Endothelial cell of umbilical vein (primary cell): Measurements from ENCODE around the gene PYY. TPM values are rescaled to one million over a fixed set of nuclear protein-coding genes. Genes with fewer than 3 reads are reported as not detected.
"Not testable (repeated sequence)": the region's sequence is repeated elsewhere in the genome, so short reads cannot be mapped to it uniquely, and the experiment has no call there.

ENCODE experiments used
- BruUV-seq: library from RNA; stranded (reverse); fragments of 400-500 nt; replicated peaks from 2 replicates; lab custom pipeline; 2021; lab: Mats Ljungman, UMichigan
- CTCF ChIA-PET: fragments of 300-600, 350-600 bp; sonication (Branson Sonifier 250); formaldehyde crosslinking; loops from one replicate; lab custom pipeline; 2021; ENCODE audit warnings: antibody characterized with exemption, inconsistent platforms; lab: Charles Lee
- POLR2A ChIA-PET: fragments of 300-600, 350-600 bp; sonication (Branson Sonifier 250); formaldehyde crosslinking; loops from one replicate; lab custom pipeline; 2021; ENCODE audit warnings: antibody characterized with exemption, inconsistent platforms; lab: Charles Lee
- DNase-seq: peaks from one replicate; pipeline ENCODE4 v3.0.0-alpha.2; 2011; ENCODE audit warnings: low read depth, low spot score
- FAIRE-seq: peaks from 2 replicates; lab custom pipeline; 2011; peaks lifted over from hg19 to GRCh38; lab: Jason Lieb, UNC
- H2AFZ ChIP-seq: 2 replicates; pipeline ENCODE4 v1.6.0; 2012; ENCODE audit warnings: low read depth, low read length, control low read depth, inconsistent platforms
- H3K27ac ChIP-seq: 2 replicates; pipeline ENCODE4 v1.5.1; 2011; ENCODE audit warnings: low read depth, mild to moderate bottlenecking, control low read depth, low read length, moderate library complexity; ENCODE audit not compliant: insufficient read depth
- H3K27me3 ChIP-seq, 2 experiments: 2 replicates each; pipeline versions ENCODE4 v1.6.0 to v1.6.1; 2011; ENCODE audit warnings: low read length in 2 of 2, mixed read lengths in 1 of 2; ENCODE audit not compliant: control insufficient read depth in 2 of 2, insufficient read depth in 2 of 2
- H3K36me3 ChIP-seq, 2 experiments: 2 replicates in 1 of 2; 3 replicates in 1 of 2; pipeline ENCODE4 v1.5.1; 2011; ENCODE audit warnings: low read length in 2 of 2, mild to moderate bottlenecking in 1 of 2, moderate library complexity in 1 of 2; ENCODE audit not compliant: control insufficient read depth in 2 of 2, insufficient read depth in 2 of 2; ENCODE audit errors: extremely low read depth in 1 of 2
- H3K4me1 ChIP-seq: 3 replicates; pipeline ENCODE4 v1.5.1; 2011; ENCODE audit warnings: mild to moderate bottlenecking, low read length; ENCODE audit not compliant: control insufficient read depth, insufficient read depth; ENCODE audit errors: extremely low read depth
- H3K4me2 ChIP-seq: 2 replicates; pipeline ENCODE4 v1.6.1; 2011; ENCODE audit warnings: low read length, control low read depth, mixed read lengths; ENCODE audit not compliant: insufficient read depth
- H3K4me3 ChIP-seq, 3 experiments: fragments of 200-600 bp in 1 of 3; sonication (generic), shearing (Covaris generic) in 1 of 3; replicated peaks in 1 of 3; 2 replicates each; pipeline ENCODE4 v1.5.1; 2011 to 2016; ENCODE audit warnings: control low read depth in 3 of 3, low read length in 3 of 3, mild to moderate bottlenecking in 2 of 3, inconsistent platforms in 1 of 3, low read depth in 1 of 3, moderate library complexity in 1 of 3; ENCODE audit not compliant: insufficient read depth in 1 of 3
- H3K79me2 ChIP-seq: 2 replicates; pipeline ENCODE4 v1.6.0; 2012; ENCODE audit warnings: low read length, inconsistent platforms; ENCODE audit not compliant: control insufficient read depth, insufficient read depth
- H3K9ac ChIP-seq: replicated peaks from 2 replicates; pipeline ENCODE3; 2011; ENCODE audit warnings: low read length, control low read depth; ENCODE audit not compliant: insufficient read depth; ENCODE audit errors: extremely low read depth
- H3K9me1 ChIP-seq: replicated peaks from 3 replicates; pipeline ENCODE4 v1.6.0; 2011; ENCODE audit warnings: mild to moderate bottlenecking, low read length; ENCODE audit not compliant: control insufficient read depth, insufficient read depth; ENCODE audit errors: extremely low read depth
- H3K9me3 ChIP-seq: replicated peaks from 2 replicates; pipeline ENCODE4 v1.5.1; 2012; ENCODE audit warnings: low read length, inconsistent platforms; ENCODE audit not compliant: control insufficient read depth, insufficient read depth
- H4K20me1 ChIP-seq: replicated peaks from 2 replicates; pipeline ENCODE3; 2011; ENCODE audit warnings: mild to moderate bottlenecking, low read length; ENCODE audit not compliant: control insufficient read depth, insufficient read depth; ENCODE audit errors: extremely low read depth
- CTCF ChIP-seq, 2 donors: IDR thresholded peaks; 1 replicate in 1 of 2; 2 replicates in 1 of 2; pipeline ENCODE4 v1.5.1; 2011; ENCODE audit warnings: low read length in 2 of 2, mild to moderate bottlenecking in 2 of 2, moderate library complexity in 2 of 2, control low read depth in 1 of 2, inconsistent platforms in 1 of 2, low read depth in 1 of 2; ENCODE audit not compliant: insufficient read depth in 1 of 2; ENCODE audit errors: extremely low read depth in 1 of 2
- EZH2 ChIP-seq: IDR thresholded peaks from 2 replicates; pipeline ENCODE4 v1.6.1; 2012; ENCODE audit warnings: borderline replicate concordance, low read depth, mild to moderate bottlenecking, moderate library complexity, low read length, inconsistent platforms; ENCODE audit not compliant: severe bottlenecking
- MYC ChIP-seq: IDR thresholded peaks from one replicate; pipeline ENCODE4 v1.6.1; 2011; ENCODE audit warnings: mild to moderate bottlenecking, low read depth, low read length
- POLR2A ChIP-seq: IDR thresholded peaks from 2 replicates; pipeline ENCODE4 v1.6.1; 2012; ENCODE audit warnings: low read depth, mild to moderate bottlenecking, control low read depth, low read length
- POLR2AphosphoS5 ChIP-seq: IDR thresholded peaks from 2 replicates; pipeline ENCODE4 v1.6.1; 2012; ENCODE audit warnings: low read depth, mild to moderate bottlenecking, control low read depth, low read length, moderate library complexity; ENCODE audit not compliant: insufficient read depth
- dilution Hi-C: fragments of 300-500 bp; cut with MboI; formaldehyde crosslinking; loops from one replicate; pipeline ENCODE4 v1.15.0; 2019; ENCODE audit warnings: low sequenced_read_pairs; ENCODE audit not compliant: extremely low pct_ligation_motif_present
- intact Hi-C: fragments of 100-400 bp; cut with micrococcal nuclease; formaldehyde crosslinking; loops from one replicate; pipeline ENCODE4 v1.10.0; 2022
- polyA plus RNA-seq, 4 experiments: library from polyadenylated mRNA; depleted of rRNA in 3 of 4; stranded (reverse) in 3 of 4; unstranded in 1 of 4; fragments of >200 nt; gene quantifications; 2 replicates each; pipeline versions ENCODE4 v1.2.1 to v1.2.3, GENCODE V29; 2011 to 2012; ENCODE audit warnings: missing spikeins in 1 of 4
- total RNA-seq: library from RNA; stranded (reverse); gene quantifications from 2 replicates; pipeline ENCODE4 v1.2.3, GENCODE V29; 2021

PYY gene
- total and polyA plus RNA-seq, 2 donors (not counting 3 experiments of a cell fraction or from before 2014, with no cell fraction given), result not detected

GRCh38 chr17:43927929-43928328, 25.8 kb downstream of the PYY start:
- FAIRE-seq, H3K4me3 ChIP-seq, dilution Hi-C loops, H3K9me3 ChIP-seq, intact Hi-C loops, DNase-seq, H3K9me1 ChIP-seq, H3K79me2 ChIP-seq, BruUV-seq, H3K4me1 ChIP-seq, H4K20me1 ChIP-seq, H2AFZ ChIP-seq, POLR2A ChIA-PET, H3K9ac ChIP-seq, H3K36me3 ChIP-seq, H3K4me2 ChIP-seq, H3K27ac ChIP-seq: not testable (repeated sequence)
- TF ChIP-seq EZH2, result peak; percentile 9
- H3K27me3 ChIP-seq, result peaks cover 44% of the 10 kb centered on the region in 2 experiments
- CTCF ChIA-PET, result interaction anchor here (0.9 to 6.4 kb wide), 4 partner anchors 16 to 113 kb away, joined by 3 to 51 read pairs (median 7); no protein-coding TSS in a partner anchor

- FAIRE-seq (no peak), DNase-seq (no peak)
- intact Hi-C loops (no loop called here), dilution Hi-C loops (no loop called here)
- Histone ChIP-seq H3K4me1 (no peaks in the 10 kb centered on the region), H3K9me3 (no peaks in the 10 kb centered on the region), H3K4me2 (no peak overlapping the region), H4K20me1 (no peaks in the 10 kb centered on the region), H3K79me2 (no peaks in the 10 kb centered on the region), H3K27me3 (peaks cover 44 to 45% of the 10 kb centered on the region in 2 experiments), H3K9me1 (no peaks in the 10 kb centered on the region), H3K4me3 (no peak overlapping the region), H3K27ac (no peak overlapping the region), H3K36me3 (no peaks in the 10 kb centered on the region), H3K9ac (no peak overlapping the region), H2AFZ (no peak overlapping the region)
- TF ChIP-seq EZH2 (peak; percentile 70), CTCF (IDR thresholded peaks at IDR 0.05; ENCODE audit: extremely low read depth in 1 of 2, insufficient read depth in 1 of 2, low read depth in 1 of 2, low read length in 2 of 2) (no peak), MYC (no peak), POLR2A (no peak), POLR2AphosphoS5 (no peak)
- ChIA-PET CTCF (interaction anchor here (1.6 to 6.4 kb wide), 3 partner anchors 16 to 81 kb away, joined by 5 to 51 read pairs (median 43); partner anchors contain the start of gene CD300LG), POLR2A (interaction anchor here (0.6 kb wide), 1 partner anchor 896 kb away, joined by 6 read pairs; no protein-coding TSS in a partner anchor)
- BruUV-seq, result no TSS peak
These were observed 26.5 kb downstream of the PYY start for GRCh38 chr17:43927060-43927864.
